PC-3 (cell line): ENCODE results near the gene NEURL1B. TPM values are rescaled to one million over a fixed set of nuclear protein-coding genes. Genes with fewer than 3 reads are reported as not detected.

Source experiments
- ATAC-seq: fragments of 200-7000 bp; cut with Tn5 transposase; 2 replicates; pipeline ENCODE4 v1.9.1; 2020; ENCODE audit warnings: mild to moderate bottlenecking, moderate library complexity
- BruUV-seq: library from RNA; stranded (reverse); fragments of 400-500 nt; replicated peaks from 2 replicates; lab custom pipeline; 2021; lab: Mats Ljungman, UMichigan
- CTCF ChIA-PET: fragments of 300-600 bp; sonication (Branson Sonifier 250); formaldehyde crosslinking; loops from one replicate; lab custom pipeline; 2022; ENCODE audit warnings: antibody characterized with exemption; lab: Charles Lee
- POLR2A ChIA-PET: fragments of 300-600 bp; sonication (Branson Sonifier 250); formaldehyde crosslinking; loops from one replicate; lab custom pipeline; 2022; ENCODE audit warnings: antibody characterized with exemption; ENCODE audit not compliant: unreplicated experiment; lab: Charles Lee
- DNase-seq: peaks from one replicate; pipeline ENCODE4 v3.0.0-alpha.2; 2015
- H2AFZ ChIP-seq: fragments of 300-600 bp; sonication (generic); 2 replicates; pipeline ENCODE4 v1.6.0; 2016; ENCODE audit warnings: antibody characterized with exemption, low read length
- H3F3A ChIP-seq: fragments of 300-600 bp; sonication (generic); one replicate; pipeline ENCODE4 v1.6.0; 2017; ENCODE audit warnings: antibody characterized with exemption, low read length, control low read depth, mild to moderate bottlenecking; ENCODE audit not compliant: unreplicated experiment
- H3K27ac ChIP-seq: fragments of 300-600 bp; sonication (generic); 2 replicates; pipeline ENCODE4 v1.5.1; 2016; ENCODE audit warnings: mild to moderate bottlenecking, low read length
- H3K27me3 ChIP-seq: fragments of 300-600 bp; sonication (generic); 2 replicates; pipeline ENCODE4 v1.6.1; 2016; ENCODE audit warnings: low read length, mixed read lengths
- H3K36me3 ChIP-seq: fragments of 300-600 bp; sonication (generic); 2 replicates; pipeline ENCODE4 v1.6.1; 2016; ENCODE audit warnings: low read depth, mixed run types, low read length, mixed read lengths
- H3K4me1 ChIP-seq: fragments of 300-600 bp; sonication (generic); 2 replicates; pipeline ENCODE4 v1.5.1; 2016; ENCODE audit warnings: low read length; ENCODE audit not compliant: insufficient read depth
- H3K4me2 ChIP-seq: fragments of 300-600 bp; sonication (generic); 2 replicates; pipeline ENCODE4 v1.6.0; 2016; ENCODE audit warnings: low read length
- H3K4me3 ChIP-seq: fragments of 300-600 bp; sonication (generic); 2 replicates; pipeline ENCODE4 v1.5.1; 2016; ENCODE audit warnings: mild to moderate bottlenecking, low read length, mixed read lengths
- H3K79me2 ChIP-seq: fragments of 300-600 bp; sonication (generic); 2 replicates; pipeline ENCODE4 v1.6.1; 2017; ENCODE audit warnings: low read length, mixed read lengths
- H3K9ac ChIP-seq: fragments of 300-600 bp; sonication (generic); 2 replicates; pipeline ENCODE4 v1.6.0; 2016; ENCODE audit warnings: mild to moderate bottlenecking, low read length
- H3K9me2 ChIP-seq: fragments of 300-600 bp; sonication (generic); replicated peaks from 2 replicates; pipeline ENCODE4 v1.6.1; 2016; ENCODE audit warnings: mixed run types, low read length, mixed read lengths
- H3K9me3 ChIP-seq: fragments of 300-600 bp; sonication (generic); 2 replicates; pipeline ENCODE4 v1.6.1; 2016; ENCODE audit warnings: low read length, mixed read lengths
- H4K20me1 ChIP-seq: fragments of 300-600 bp; sonication (generic); 2 replicates; pipeline ENCODE4 v1.6.1; 2016; ENCODE audit warnings: low read length, mixed read lengths
- EZH2 ChIP-seq: fragments of 300-600 bp; sonication (generic); IDR thresholded peaks from one replicate; pipeline ENCODE4 v1.6.1; 2017; ENCODE audit warnings: antibody characterized with exemption, mild to moderate bottlenecking, low read length; ENCODE audit not compliant: unreplicated experiment
- EZH2phosphoT487 ChIP-seq: fragments of 300-600 bp; sonication (generic); IDR thresholded peaks from 2 replicates; pipeline ENCODE4 v1.6.1; 2018; ENCODE audit warnings: mild to moderate bottlenecking, antibody characterized with exemption, low read length, borderline replicate concordance
- intact Hi-C: fragments of 100-400 bp; cut with micrococcal nuclease; formaldehyde crosslinking; loops from 2 replicates; pipeline ENCODE4 v1.9.0; 2023
- total RNA-seq: library from RNA; depleted of rRNA; stranded (reverse); fragments of >200 nt; gene quantifications from 2 replicates; pipeline ENCODE4 v1.2.3, GENCODE V29; 2014
- TF ChIP-seq, protein P1 (sequence below): fragments of 300-600 bp; sonication (generic); conservative IDR thresholded peaks from 2 replicates; pipeline ENCODE4 v1.5.1; 2017; ENCODE audit warnings: antibody characterized with exemption, low read depth, mild to moderate bottlenecking, low read length

NEURL1B gene
- total RNA-seq, 1 experiment from 2014 or later: 0.95 TPM

DNA sequence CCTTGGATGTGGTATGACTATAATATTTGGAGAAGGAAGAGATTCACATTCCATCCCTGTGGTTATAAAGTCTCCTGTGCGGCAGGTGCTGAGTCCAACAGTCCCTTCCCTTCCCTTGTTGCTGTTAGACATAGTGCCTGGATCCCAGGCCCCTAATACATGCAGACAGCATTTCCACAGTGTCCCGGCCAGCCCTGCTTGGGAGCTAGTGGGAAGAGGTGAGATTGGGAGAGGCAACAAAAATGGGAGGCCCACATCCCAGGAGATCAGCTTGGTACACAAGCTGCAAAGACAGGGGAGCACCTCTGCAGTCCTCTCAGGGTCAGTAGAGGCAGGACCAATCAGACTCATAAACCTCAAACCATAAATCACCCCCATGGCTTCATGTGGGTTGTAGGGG, 3.3 kb upstream of the NEURL1B start:
- Histone ChIP-seq H3K4me2 (no peak overlapping the region), H3K9me3 (no peaks in the 10 kb centered on the region), H3K4me3 (no peak overlapping the region), H4K20me1 (no peaks in the 10 kb centered on the region), H3K27ac (no peak overlapping the region), H3K9ac (no peak overlapping the region), H3K79me2 (no peaks in the 10 kb centered on the region), H2AFZ (no peak overlapping the region), H3K27me3 (peaks cover 9% of the 10 kb centered on the region; the same call in 1 of the 2 replicates), H3K9me2 (no peaks in the 10 kb centered on the region), H3K4me1 (peaks cover 9% of the 10 kb centered on the region), H3F3A (no peaks in the 10 kb centered on the region), H3K36me3 (no peaks in the 10 kb centered on the region)
- no TSS peak for BruUV-seq
- intact Hi-C loops: no loop called here
- ATAC-seq (no peak), DNase-seq (no peak)
- no peak for TF ChIP-seq EZH2
- CTCF ChIA-PET: no interaction called here
- POLR2A ChIA-PET: no interaction called here

GRCh38 chr5:172638209-172638768, 2.8 kb upstream of the NEURL1B start:
- TF ChIP-seq, protein P1, sequence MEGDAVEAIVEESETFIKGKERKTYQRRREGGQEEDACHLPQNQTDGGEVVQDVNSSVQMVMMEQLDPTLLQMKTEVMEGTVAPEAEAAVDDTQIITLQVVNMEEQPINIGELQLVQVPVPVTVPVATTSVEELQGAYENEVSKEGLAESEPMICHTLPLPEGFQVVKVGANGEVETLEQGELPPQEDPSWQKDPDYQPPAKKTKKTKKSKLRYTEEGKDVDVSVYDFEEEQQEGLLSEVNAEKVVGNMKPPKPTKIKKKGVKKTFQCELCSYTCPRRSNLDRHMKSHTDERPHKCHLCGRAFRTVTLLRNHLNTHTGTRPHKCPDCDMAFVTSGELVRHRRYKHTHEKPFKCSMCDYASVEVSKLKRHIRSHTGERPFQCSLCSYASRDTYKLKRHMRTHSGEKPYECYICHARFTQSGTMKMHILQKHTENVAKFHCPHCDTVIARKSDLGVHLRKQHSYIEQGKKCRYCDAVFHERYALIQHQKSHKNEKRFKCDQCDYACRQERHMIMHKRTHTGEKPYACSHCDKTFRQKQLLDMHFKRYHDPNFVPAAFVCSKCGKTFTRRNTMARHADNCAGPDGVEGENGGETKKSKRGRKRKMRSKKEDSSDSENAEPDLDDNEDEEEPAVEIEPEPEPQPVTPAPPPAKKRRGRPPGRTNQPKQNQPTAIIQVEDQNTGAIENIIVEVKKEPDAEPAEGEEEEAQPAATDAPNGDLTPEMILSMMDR: no peak
- no peak for TF ChIP-seq EZH2phosphoT487
- no peak for TF ChIP-seq EZH2
- no peak overlapping the region for H3K9ac ChIP-seq
- no peak for DNase-seq
- H4K20me1 ChIP-seq: no peaks in the 10 kb centered on the region
- peaks cover 9% of the 10 kb centered on the region; the same call in 1 of the 2 replicates for H3K27me3 ChIP-seq
- POLR2A ChIA-PET: no interaction called here
- ATAC-seq: no peak
- H3K79me2 ChIP-seq: no peaks in the 10 kb centered on the region
- BruUV-seq: no TSS peak
- no peak overlapping the region for H3K27ac ChIP-seq
- no peaks in the 10 kb centered on the region for H3K9me2 ChIP-seq
- H3F3A ChIP-seq: no peaks in the 10 kb centered on the region
- peaks cover 9% of the 10 kb centered on the region for H3K4me1 ChIP-seq
- no peak overlapping the region for H3K4me3 ChIP-seq
- no peaks in the 10 kb centered on the region for H3K36me3 ChIP-seq
- intact Hi-C loops: no loop called here
- no peaks in the 10 kb centered on the region for H3K9me3 ChIP-seq
- CTCF ChIA-PET: no interaction called here
- no peak overlapping the region for H2AFZ ChIP-seq
- H3K4me2 ChIP-seq: no peak overlapping the region

GRCh38 chr5:172640139-172640538, 924 bp upstream of the NEURL1B start:
- CTCF ChIA-PET: no interaction called here
- Histone ChIP-seq H3K36me3 (no peaks in the 10 kb centered on the region), H2AFZ (peak overlapping the region; percentile 99; the same call in 1 of the 2 replicates), H3F3A (no peaks in the 10 kb centered on the region), H3K4me1 (peaks cover 9% of the 10 kb centered on the region), H3K9ac (no peak overlapping the region), H3K4me2 (peak overlapping the region; percentile 94), H3K27ac (no peak overlapping the region), H4K20me1 (no peaks in the 10 kb centered on the region), H3K27me3 (peaks cover 9% of the 10 kb centered on the region; the same call in 1 of the 2 replicates), H3K9me3 (no peaks in the 10 kb centered on the region), H3K4me3 (peak overlapping the region; percentile 76; the same call in 1 of the 2 replicates), H3K9me2 (no peaks in the 10 kb centered on the region), H3K79me2 (no peaks in the 10 kb centered on the region)
- ATAC-seq (no peak), DNase-seq (no peak)
- no peak for TF ChIP-seq EZH2phosphoT487
- TF ChIP-seq, protein P1: no peak
- no peak for TF ChIP-seq EZH2
- intact Hi-C loops: no loop called here
- POLR2A ChIA-PET: no interaction called here
- no TSS peak for BruUV-seq
